OCI-LY3 (cell line): Measurements from ENCODE around the gene UBXN6.
A peak's percentile ranks its signal among the peaks of the same experiment; 100 is the strongest.

ENCODE experiments used
- H2AFZ ChIP-seq: fragments of 200-600, 300-600 bp; shearing (Covaris generic); 2 replicates; pipeline ENCODE4 v1.6.0; 2014; ENCODE audit warnings: antibody characterized with exemption, low read depth, low read length
- H3K27ac ChIP-seq: fragments of 200-600, 300-600 bp; sonication (generic); 2 replicates; pipeline ENCODE4 v1.5.1; 2014; ENCODE audit warnings: mild to moderate bottlenecking, low read length, moderate library complexity, mixed read lengths
- H3K27me3 ChIP-seq: fragments of 200-600, 300-600 bp; sonication (generic); 2 replicates; pipeline ENCODE4 v1.6.1; 2014; ENCODE audit warnings: low read depth, low read length, mixed read lengths
- H3K36me3 ChIP-seq: fragments of 200-600, 300-600 bp; sonication (generic); replicated peaks from 2 replicates; pipeline ENCODE3; 2014; ENCODE audit warnings: low read depth, low read length, mixed read lengths
- H3K4me1 ChIP-seq: fragments of 300-600, 200-600 bp; sonication (generic); 2 replicates; pipeline ENCODE4 v1.6.1; 2014; ENCODE audit warnings: low read length, mixed read lengths
- H3K4me2 ChIP-seq: fragments of 200-600, 300-600 bp; sonication (generic); 2 replicates; pipeline ENCODE4 v1.6.1; 2014; ENCODE audit warnings: low read length, mixed read lengths
- H3K4me3 ChIP-seq: fragments of 300-600, 200-600 bp; sonication (generic); 2 replicates; pipeline ENCODE4 v1.5.1; 2014; ENCODE audit warnings: antibody characterized with exemption, mild to moderate bottlenecking, low read length, moderate library complexity
- H3K79me2 ChIP-seq: fragments of 300-600, 200-600 bp; shearing (Covaris generic); 2 replicates; pipeline ENCODE4 v1.6.1; 2014; ENCODE audit warnings: mild to moderate bottlenecking, low read length, mixed read lengths
- H3K9ac ChIP-seq: fragments of 300-600, 200-600 bp; shearing (Covaris generic); 2 replicates; pipeline ENCODE4 v1.6.0; 2014; ENCODE audit warnings: mild to moderate bottlenecking, low read length, moderate library complexity
- H3K9me3 ChIP-seq: fragments of 200-600, 300-600 bp; shearing (Covaris generic); 2 replicates; pipeline ENCODE4 v1.6.1; 2014; ENCODE audit warnings: low read length, mixed read lengths; ENCODE audit not compliant: insufficient read depth
- H4K20me1 ChIP-seq: fragments of 200-600, 300-600 bp; sonication (generic); 2 replicates; pipeline ENCODE4 v1.6.1; 2016; ENCODE audit warnings: low read length, mixed read lengths; ENCODE audit not compliant: insufficient read depth
- CTCF ChIP-seq: fragments of 200-600, 300-600 bp; sonication (generic); IDR thresholded peaks from 2 replicates; pipeline ENCODE4 v1.5.1; 2014; ENCODE audit warnings: antibody characterized with exemption, low read length, low read depth
- EZH2phosphoT487 ChIP-seq: fragments of 200-600 bp; shearing (Covaris generic); IDR thresholded peaks from 2 replicates; pipeline ENCODE4 v1.6.1; 2018; ENCODE audit warnings: antibody characterized with exemption, mixed run types, low read depth

The UBXN6 gene

GRCh38 chr19:4400135-4400936 is 57.3 kb downstream of the UBXN6 start, which contains the start of gene SH3GL1:
SH3GL1 (minus strand) TSS chr19:4400547; CDS start chr19:4400368, 179 bp downstream.
- Histone ChIP-seq H3K4me2 (peak within 1 kb of the TSS; percentile 92), H3K9ac (peak within 1 kb of the TSS; percentile 95), H3K4me3 (peak within 1 kb of the TSS; percentile 93), H3K27me3 (no peaks in the 10 kb centered on the region), H4K20me1 (peaks cover 56% of the 10 kb centered on the region), H3K79me2 (peaks cover 76% of the 10 kb centered on the region), H3K4me1 (peaks cover 33% of the 10 kb centered on the region), H2AFZ (no peak within 1 kb of the TSS; the same call in 1 of the 2 replicates), H3K27ac (peak within 1 kb of the TSS; percentile 67), H3K9me3 (no peaks in the 10 kb centered on the region), H3K36me3 (peaks cover 33% of the 10 kb centered on the region)
- TF ChIP-seq CTCF (peak; percentile 90), EZH2phosphoT487 (no peak)

DNA sequence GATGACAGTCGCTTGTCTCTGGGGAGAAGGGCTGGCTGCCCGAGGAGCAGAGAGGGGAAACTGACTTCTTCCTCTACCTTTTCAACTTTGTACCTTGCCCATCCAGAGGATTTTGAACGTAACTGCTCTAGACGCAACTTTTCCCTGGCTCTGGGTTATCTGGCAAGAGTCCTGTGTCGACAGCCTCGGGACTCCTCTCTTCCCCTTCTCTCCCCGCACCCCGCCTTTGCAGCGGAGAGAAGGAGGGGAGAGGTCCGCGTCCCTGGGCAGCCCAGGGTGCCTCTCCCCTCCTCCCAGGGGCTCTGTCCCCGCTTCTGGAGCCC is 57.8 kb downstream of the UBXN6 start:
- H3K36me3 ChIP-seq, result peaks cover 33% of the 10 kb centered on the region
- peak overlapping the region; percentile 95 for H3K9ac ChIP-seq
- no peaks in the 10 kb centered on the region for H3K9me3 ChIP-seq
- TF ChIP-seq CTCF (no peak), EZH2phosphoT487 (no peak)
- H3K79me2 ChIP-seq, result peaks cover 76% of the 10 kb centered on the region
- H4K20me1 ChIP-seq, result peaks cover 51% of the 10 kb centered on the region
- no peak overlapping the region for H2AFZ ChIP-seq
- H3K27me3 ChIP-seq, result no peaks in the 10 kb centered on the region
- H3K27ac ChIP-seq, result peak overlapping the region; percentile 67
- peak overlapping the region; percentile 93 for H3K4me3 ChIP-seq
- H3K4me2 ChIP-seq, result peak overlapping the region; percentile 92
- H3K4me1 ChIP-seq, result peaks cover 28% of the 10 kb centered on the region

DNA sequence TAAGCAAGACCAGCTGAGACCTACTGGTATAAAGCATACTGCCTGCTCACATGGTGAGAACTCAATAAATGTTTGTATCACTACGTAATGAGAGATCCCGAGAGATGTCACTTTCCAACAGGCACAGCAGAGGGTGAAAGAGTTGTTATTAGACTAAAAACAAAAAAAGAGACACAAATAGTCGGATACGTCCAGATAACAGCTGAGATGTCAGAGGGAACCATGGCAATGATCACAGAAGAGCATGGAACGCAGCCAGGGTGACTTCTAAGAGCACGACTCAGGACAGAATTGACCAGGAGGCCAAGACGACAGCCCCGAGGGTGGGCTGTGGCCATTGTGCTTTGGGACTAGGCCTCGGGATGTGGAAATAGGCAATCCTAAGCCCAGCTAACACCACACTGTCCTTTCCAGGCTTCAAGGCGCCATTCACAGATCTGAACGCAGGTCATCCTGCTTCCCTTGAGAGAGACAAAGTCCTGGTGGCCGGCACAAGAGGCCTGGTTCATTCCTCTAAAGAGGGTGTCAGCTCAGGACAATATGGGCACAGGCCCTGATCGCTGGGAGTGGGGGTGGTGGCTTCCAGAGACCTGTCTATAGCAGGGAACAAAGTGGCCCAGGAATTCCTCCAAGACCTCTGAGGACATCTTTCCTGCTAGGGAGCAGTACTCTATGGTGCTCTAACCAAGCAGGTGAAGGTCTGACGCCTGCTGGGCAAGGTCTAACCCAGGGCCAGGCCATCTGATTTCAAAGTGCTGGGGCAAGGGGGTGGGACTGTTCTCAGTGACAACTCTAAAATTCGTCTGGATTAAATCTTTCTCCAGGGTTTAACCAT is 60.4 kb downstream of the UBXN6 start:
- Histone ChIP-seq H3K4me2 (no peak overlapping the region), H4K20me1 (peaks cover 51% of the 10 kb centered on the region), H3K27me3 (no peaks in the 10 kb centered on the region), H3K79me2 (peaks cover 78% of the 10 kb centered on the region), H3K9me3 (no peaks in the 10 kb centered on the region), H2AFZ (no peak overlapping the region), H3K4me1 (peaks cover 16% of the 10 kb centered on the region), H3K4me3 (no peak overlapping the region), H3K27ac (no peak overlapping the region), H3K36me3 (peaks cover 23% of the 10 kb centered on the region), H3K9ac (no peak overlapping the region)
- no peak for TF ChIP-seq CTCF
- TF ChIP-seq EZH2phosphoT487, result no peak
